C1 segment of cervical spinal cord (tissue), 14 donors: Measurements from ENCODE around the gene MED4.
A peak's percentile ranks its signal among the peaks of the same experiment; 100 is the strongest.

Experiments
- DNase-seq, 14 donors: peaks; one replicate each; lab custom pipeline; 2025; lab: John Stamatoyannopoulos, UW

The MED4 gene

GRCh38 chr13:48037346-48038173 is 57.3 kb downstream of the MED4 start, which contains the start of gene NUDT15:
NUDT15 (plus strand) TSS chr13:48037726; CDS start chr13:48037747, 21 bp downstream.
- DNase-seq = peak; percentile 32 to 99 (median 92)

- no peak for DNase-seq
These were observed 65.0 kb downstream of the MED4 start for GRCh38 chr13:48029859-48030258.

GRCh38 chr13:48028066-48028465 is 66.8 kb downstream of the MED4 start:
- DNase-seq = no peak
